Measurements from ENCODE around the gene HNRNPA2B1. TPM values are rescaled to one million over a fixed set of nuclear protein-coding genes. Genes with fewer than 3 reads are reported as not detected.

Gene HNRNPA2B1
- total RNA-seq, 1 donor from 2014 or later = 484 TPM

GRCh38 chr7:26201247-26202018, 887 bp upstream of the HNRNPA2B1 start, which contains the start of gene CBX3:
TSS of gene CBX3 (plus strand) at chr7:26201745. CDS start at chr7:26202999, 1,254 bp downstream.
- Mint-ChIP-seq H3K27me3 (ENCODE audit: unreplicated experiment) (no peaks in the 10 kb centered on the region), H3K9me3 (ENCODE audit: unreplicated experiment) (no peaks in the 10 kb centered on the region), H3K4me3 (ENCODE audit: unreplicated experiment) (peak within 1 kb of the TSS; percentile 99), H3K4me1 (ENCODE audit: unreplicated experiment) (peaks cover 47% of the 10 kb centered on the region), H3K27ac (ENCODE audit: unreplicated experiment) (peak within 1 kb of the TSS; percentile 100), H3K36me3 (ENCODE audit: unreplicated experiment) (peaks cover 49% of the 10 kb centered on the region)
- peak; percentile 95 for DNase-seq (ENCODE audit: extremely low spot score, unreplicated experiment)
- TF ChIP-seq, protein P1, sequence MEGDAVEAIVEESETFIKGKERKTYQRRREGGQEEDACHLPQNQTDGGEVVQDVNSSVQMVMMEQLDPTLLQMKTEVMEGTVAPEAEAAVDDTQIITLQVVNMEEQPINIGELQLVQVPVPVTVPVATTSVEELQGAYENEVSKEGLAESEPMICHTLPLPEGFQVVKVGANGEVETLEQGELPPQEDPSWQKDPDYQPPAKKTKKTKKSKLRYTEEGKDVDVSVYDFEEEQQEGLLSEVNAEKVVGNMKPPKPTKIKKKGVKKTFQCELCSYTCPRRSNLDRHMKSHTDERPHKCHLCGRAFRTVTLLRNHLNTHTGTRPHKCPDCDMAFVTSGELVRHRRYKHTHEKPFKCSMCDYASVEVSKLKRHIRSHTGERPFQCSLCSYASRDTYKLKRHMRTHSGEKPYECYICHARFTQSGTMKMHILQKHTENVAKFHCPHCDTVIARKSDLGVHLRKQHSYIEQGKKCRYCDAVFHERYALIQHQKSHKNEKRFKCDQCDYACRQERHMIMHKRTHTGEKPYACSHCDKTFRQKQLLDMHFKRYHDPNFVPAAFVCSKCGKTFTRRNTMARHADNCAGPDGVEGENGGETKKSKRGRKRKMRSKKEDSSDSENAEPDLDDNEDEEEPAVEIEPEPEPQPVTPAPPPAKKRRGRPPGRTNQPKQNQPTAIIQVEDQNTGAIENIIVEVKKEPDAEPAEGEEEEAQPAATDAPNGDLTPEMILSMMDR (IDR thresholded peaks at IDR 0.05) = no peak

- DNase-seq (ENCODE audit: extremely low spot score, unreplicated experiment) = peak; percentile 89
- Mint-ChIP-seq H3K4me1 (ENCODE audit: unreplicated experiment) (peaks cover 49% of the 10 kb centered on the region), H3K4me3 (ENCODE audit: unreplicated experiment) (peak overlapping the region; percentile 99), H3K36me3 (ENCODE audit: unreplicated experiment) (peaks cover 52% of the 10 kb centered on the region), H3K27ac (ENCODE audit: unreplicated experiment) (peak overlapping the region; percentile 100), H3K27me3 (ENCODE audit: unreplicated experiment) (no peaks in the 10 kb centered on the region), H3K9me3 (ENCODE audit: unreplicated experiment) (no peaks in the 10 kb centered on the region)
- TF ChIP-seq, protein P1 (IDR thresholded peaks at IDR 0.05) = no peak
Measured at GRCh38 chr7:26200038-26200443, 505 bp downstream of the HNRNPA2B1 start.

GRCh38 chr7:26199301-26200037, 1.1 kb downstream of the HNRNPA2B1 start:
- Mint-ChIP-seq H3K4me3 (ENCODE audit: unreplicated experiment) (peak overlapping the region; percentile 99), H3K27ac (ENCODE audit: unreplicated experiment) (peak overlapping the region; percentile 100), H3K36me3 (ENCODE audit: unreplicated experiment) (peaks cover 56% of the 10 kb centered on the region), H3K27me3 (ENCODE audit: unreplicated experiment) (no peaks in the 10 kb centered on the region), H3K9me3 (ENCODE audit: unreplicated experiment) (no peaks in the 10 kb centered on the region), H3K4me1 (ENCODE audit: unreplicated experiment) (peaks cover 47% of the 10 kb centered on the region)
- no peak for DNase-seq (ENCODE audit: extremely low spot score, unreplicated experiment)
- TF ChIP-seq, protein P1 (IDR thresholded peaks at IDR 0.05) = no peak

GRCh38 chr7:26198781-26199169, 1.8 kb downstream of the HNRNPA2B1 start:
- Mint-ChIP-seq H3K4me3 (ENCODE audit: unreplicated experiment) (peak overlapping the region; percentile 99), H3K4me1 (ENCODE audit: unreplicated experiment) (peaks cover 47% of the 10 kb centered on the region), H3K27me3 (ENCODE audit: unreplicated experiment) (no peaks in the 10 kb centered on the region), H3K9me3 (ENCODE audit: unreplicated experiment) (no peaks in the 10 kb centered on the region), H3K36me3 (ENCODE audit: unreplicated experiment) (peaks cover 62% of the 10 kb centered on the region), H3K27ac (ENCODE audit: unreplicated experiment) (peak overlapping the region; percentile 100)
- DNase-seq (ENCODE audit: extremely low spot score, unreplicated experiment) = no peak
- TF ChIP-seq, protein P1 (IDR thresholded peaks at IDR 0.05) = no peak
